Measurements from ENCODE around the gene ACTN1. TPM values are rescaled to one million over a fixed set of nuclear protein-coding genes. Genes with fewer than 3 reads are reported as not detected.

The ACTN1 gene
- total and polyA plus RNA-seq, 2 experiments from 2014 or later = 121 to 280 TPM

- DNase-seq (ENCODE audit: low spot score) (no peak), ATAC-seq (no peak)
- no peak overlapping the region for H3K4me2 ChIP-seq
- H3K4me1 ChIP-seq (ENCODE audit: insufficient read depth) = no peaks in the 10 kb centered on the region
- H2AFZ ChIP-seq = no peak overlapping the region
- no peaks in the 10 kb centered on the region for H3F3A ChIP-seq (replicated peaks; ENCODE audit: low read depth)
- no peak overlapping the region for H3K4me3 Mint-ChIP-seq
- H3K27me3 Mint-ChIP-seq (ENCODE audit: insufficient read depth, low read depth, poor library complexity) = peaks cover 9% of the 10 kb centered on the region
- no peak overlapping the region for H3K27ac Mint-ChIP-seq
- no peaks in the 10 kb centered on the region for H3K9me2 ChIP-seq (ENCODE audit: insufficient read depth)
- H3K36me3 Mint-ChIP-seq (ENCODE audit: low read depth) = peaks cover 6% of the 10 kb centered on the region; the same call in 1 of the 3 replicates
- no peaks in the 10 kb centered on the region for H4K20me1 ChIP-seq (replicated peaks; ENCODE audit: insufficient read depth)
- TF ChIP-seq REST (IDR thresholded peaks at IDR 0.05; ENCODE audit: unreplicated experiment) (no peak), ETS1 (IDR thresholded peaks at IDR 0.05) (no peak), EZH2 (IDR thresholded peaks at IDR 0.05; ENCODE audit: low read depth, unreplicated experiment) (no peak), STAT1 (IDR thresholded peaks at IDR 0.05; ENCODE audit: unreplicated experiment) (no peak), ZNF331 (CRISPR knock-in tag; IDR thresholded peaks at IDR 0.05; ENCODE audit: low read depth) (no peak), CTCF (conservative IDR thresholded peaks at IDR 0.05; ENCODE audit: low read depth in 2 of 2) (no peak), CREB1 (CRISPR knock-in tag; IDR thresholded peaks at IDR 0.05; ENCODE audit: low read depth) (no peak), JUNB (IDR thresholded peaks at IDR 0.05; ENCODE audit: unreplicated experiment) (no peak), EZH2phosphoT487 (IDR thresholded peaks at IDR 0.05; ENCODE audit: unreplicated experiment) (no peak), ZNF114 (CRISPR knock-in tag; IDR thresholded peaks at IDR 0.05) (no peak), NANOG (IDR thresholded peaks at IDR 0.05; ENCODE audit: borderline replicate concordance) (no peak), POLR2AphosphoS5 (IDR thresholded peaks at IDR 0.05; ENCODE audit: low read depth) (no peak)
- TF ChIP-seq, protein P1, sequence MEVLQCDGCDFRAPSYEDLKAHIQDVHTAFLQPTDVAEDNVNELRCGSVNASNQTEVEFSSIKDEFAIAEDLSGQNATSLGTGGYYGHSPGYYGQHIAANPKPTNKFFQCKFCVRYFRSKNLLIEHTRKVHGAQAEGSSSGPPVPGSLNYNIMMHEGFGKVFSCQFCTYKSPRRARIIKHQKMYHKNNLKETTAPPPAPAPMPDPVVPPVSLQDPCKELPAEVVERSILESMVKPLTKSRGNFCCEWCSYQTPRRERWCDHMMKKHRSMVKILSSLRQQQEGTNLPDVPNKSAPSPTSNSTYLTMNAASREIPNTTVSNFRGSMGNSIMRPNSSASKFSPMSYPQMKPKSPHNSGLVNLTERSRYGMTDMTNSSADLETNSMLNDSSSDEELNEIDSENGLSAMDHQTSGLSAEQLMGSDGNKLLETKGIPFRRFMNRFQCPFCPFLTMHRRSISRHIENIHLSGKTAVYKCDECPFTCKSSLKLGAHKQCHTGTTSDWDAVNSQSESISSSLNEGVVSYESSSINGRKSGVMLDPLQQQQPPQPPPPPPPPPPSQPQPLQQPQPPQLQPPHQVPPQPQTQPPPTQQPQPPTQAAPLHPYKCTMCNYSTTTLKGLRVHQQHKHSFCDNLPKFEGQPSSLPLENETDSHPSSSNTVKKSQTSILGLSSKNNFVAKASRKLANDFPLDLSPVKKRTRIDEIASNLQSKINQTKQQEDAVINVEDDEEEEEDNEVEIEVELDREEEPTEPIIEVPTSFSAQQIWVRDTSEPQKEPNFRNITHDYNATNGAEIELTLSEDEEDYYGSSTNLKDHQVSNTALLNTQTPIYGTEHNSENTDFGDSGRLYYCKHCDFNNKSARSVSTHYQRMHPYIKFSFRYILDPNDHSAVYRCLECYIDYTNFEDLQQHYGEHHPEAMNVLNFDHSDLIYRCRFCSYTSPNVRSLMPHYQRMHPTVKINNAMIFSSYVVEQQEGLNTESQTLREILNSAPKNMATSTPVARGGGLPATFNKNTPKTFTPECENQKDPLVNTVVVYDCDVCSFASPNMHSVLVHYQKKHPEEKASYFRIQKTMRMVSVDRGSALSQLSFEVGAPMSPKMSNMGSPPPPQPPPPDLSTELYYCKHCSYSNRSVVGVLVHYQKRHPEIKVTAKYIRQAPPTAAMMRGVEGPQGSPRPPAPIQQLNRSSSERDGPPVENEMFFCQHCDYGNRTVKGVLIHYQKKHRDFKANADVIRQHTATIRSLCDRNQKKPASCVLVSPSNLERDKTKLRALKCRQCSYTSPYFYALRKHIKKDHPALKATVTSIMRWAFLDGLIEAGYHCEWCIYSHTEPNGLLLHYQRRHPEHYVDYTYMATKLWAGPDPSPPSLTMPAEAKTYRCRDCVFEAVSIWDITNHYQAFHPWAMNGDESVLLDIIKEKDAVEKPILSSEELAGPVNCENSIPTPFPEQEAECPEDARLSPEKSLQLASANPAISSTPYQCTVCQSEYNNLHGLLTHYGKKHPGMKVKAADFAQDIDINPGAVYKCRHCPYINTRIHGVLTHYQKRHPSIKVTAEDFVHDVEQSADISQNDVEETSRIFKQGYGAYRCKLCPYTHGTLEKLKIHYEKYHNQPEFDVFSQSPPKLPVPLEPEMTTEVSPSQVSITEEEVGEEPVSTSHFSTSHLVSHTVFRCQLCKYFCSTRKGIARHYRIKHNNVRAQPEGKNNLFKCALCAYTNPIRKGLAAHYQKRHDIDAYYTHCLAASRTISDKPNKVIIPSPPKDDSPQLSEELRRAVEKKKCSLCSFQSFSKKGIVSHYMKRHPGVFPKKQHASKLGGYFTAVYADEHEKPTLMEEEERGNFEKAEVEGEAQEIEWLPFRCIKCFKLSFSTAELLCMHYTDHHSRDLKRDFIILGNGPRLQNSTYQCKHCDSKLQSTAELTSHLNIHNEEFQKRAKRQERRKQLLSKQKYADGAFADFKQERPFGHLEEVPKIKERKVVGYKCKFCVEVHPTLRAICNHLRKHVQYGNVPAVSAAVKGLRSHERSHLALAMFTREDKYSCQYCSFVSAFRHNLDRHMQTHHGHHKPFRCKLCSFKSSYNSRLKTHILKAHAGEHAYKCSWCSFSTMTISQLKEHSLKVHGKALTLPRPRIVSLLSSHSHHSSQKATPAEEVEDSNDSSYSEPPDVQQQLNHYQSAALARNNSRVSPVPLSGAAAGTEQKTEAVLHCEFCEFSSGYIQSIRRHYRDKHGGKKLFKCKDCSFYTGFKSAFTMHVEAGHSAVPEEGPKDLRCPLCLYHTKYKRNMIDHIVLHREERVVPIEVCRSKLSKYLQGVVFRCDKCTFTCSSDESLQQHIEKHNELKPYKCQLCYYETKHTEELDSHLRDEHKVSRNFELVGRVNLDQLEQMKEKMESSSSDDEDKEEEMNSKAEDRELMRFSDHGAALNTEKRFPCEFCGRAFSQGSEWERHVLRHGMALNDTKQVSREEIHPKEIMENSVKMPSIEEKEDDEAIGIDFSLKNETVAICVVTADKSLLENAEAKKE (CRISPR knock-in tag; IDR thresholded peaks at IDR 0.05) = no peak
- H3K27me3 ChIP-seq (ENCODE audit: insufficient read depth) = no peaks in the 10 kb centered on the region
- peaks cover 9% of the 10 kb centered on the region; the same call in 2 of the 3 replicates for H3K9me3 Mint-ChIP-seq
- no peaks in the 10 kb centered on the region for H3K79me2 ChIP-seq (replicated peaks; ENCODE audit: insufficient read depth)
- peaks cover 6% of the 10 kb centered on the region; the same call in 2 of the 3 replicates for H3K4me1 Mint-ChIP-seq
- H3K4me3 ChIP-seq = no peak overlapping the region
- no peaks in the 10 kb centered on the region for H3K36me3 ChIP-seq (ENCODE audit: insufficient read depth)
- no peak overlapping the region for H3K27ac ChIP-seq (ENCODE audit: low read depth)
Observed at GRCh38 chr14:68848253-68848652, 130.8 kb downstream of the ACTN1 start.
